HepG2 (cell line): Measurements from ENCODE around the gene INSIG1. TPM values are rescaled to one million over a fixed set of nuclear protein-coding genes. Genes with fewer than 3 reads are reported as not detected.

Experiments used
- ATAC-seq: fragments of 200-7000 bp; cut with Tn5 transposase; 3 replicates; pipeline ENCODE4 v1.9.1; 2020; ENCODE audit warnings: mild to moderate bottlenecking, moderate library complexity
- BruUV-seq: library from RNA; stranded (reverse); fragments of 400-500 nt; replicated peaks from 2 replicates; lab custom pipeline; 2021; lab: Mats Ljungman, UMichigan
- CTCF ChIA-PET: fragments of 300-600 bp; formaldehyde crosslinking; extraction: SDS; loops from one replicate; lab custom pipeline; 2021; ENCODE audit warnings: low total read pairs, inconsistent platforms, low intra/inter-chr PET ratio; lab: Yijun Ruan, JAX
- POLR2A ChIA-PET: fragments of 350-600 bp; sonication (Branson Sonifier 250); formaldehyde crosslinking; loops from one replicate; lab custom pipeline; 2020; ENCODE audit warnings: antibody characterized with exemption, inconsistent platforms; lab: Yijun Ruan, JAX
- DNase-seq: peaks from one replicate; pipeline ENCODE4 v3.0.0-alpha.2; 2015; ENCODE audit warnings: low spot score
- FAIRE-seq: peaks from 3 replicates; lab custom pipeline; 2011; peaks lifted over from hg19 to GRCh38; lab: Jason Lieb, UNC
- H2AFZ ChIP-seq: one replicate; pipeline ENCODE4 v1.6.1; 2011; ENCODE audit warnings: low read length, inconsistent platforms
- H3K27ac ChIP-seq: fragments of 300-600 bp; 3 replicates; pipeline ENCODE4 v1.8.0; 2011; ENCODE audit warnings: mixed run types, mild to moderate bottlenecking, mixed read lengths, low read length, inconsistent platforms; ENCODE audit not compliant: insufficient read depth; ENCODE audit errors: extremely low read length
- H3K27me3 ChIP-seq, 2 experiments: fragments of 200-600 bp in 1 of 2; 2 replicates in 1 of 2; 3 replicates in 1 of 2; pipeline versions ENCODE4 v1.6.0 to v1.8.0; 2011; ENCODE audit warnings: low read length in 2 of 2, mild to moderate bottlenecking in 2 of 2, moderate library complexity in 2 of 2, inconsistent platforms in 1 of 2; ENCODE audit not compliant: insufficient read depth in 2 of 2, control insufficient read depth in 1 of 2
- H3K36me3 ChIP-seq, 2 experiments: fragments of 200-600 bp in 1 of 2; replicated peaks in 1 of 2; 2 replicates in 1 of 2; 3 replicates in 1 of 2; pipeline versions ENCODE4 v1.5.1 to v1.8.0; 2011; ENCODE audit warnings: low read length in 2 of 2, inconsistent platforms in 1 of 2; ENCODE audit not compliant: insufficient read depth in 2 of 2, control insufficient read depth in 1 of 2
- H3K4me1 ChIP-seq: 2 replicates; pipeline ENCODE4 v1.5.1; 2012; ENCODE audit warnings: low read length, inconsistent platforms; ENCODE audit not compliant: insufficient read depth
- H3K4me2 ChIP-seq: 2 replicates; pipeline ENCODE4 v1.6.0; 2011; ENCODE audit warnings: low read depth, low read length, inconsistent platforms
- H3K4me3 ChIP-seq, 3 experiments: fragments of 200-600 bp in 1 of 3; sonication (generic), shearing (Covaris generic) in 1 of 3; replicated peaks in 1 of 3; 2 replicates each; pipeline ENCODE4 v1.5.1; 2011 to 2016; ENCODE audit warnings: low read length in 3 of 3, inconsistent platforms in 2 of 3, low read depth in 2 of 3, mild to moderate bottlenecking in 2 of 3, control low read depth in 1 of 3, mixed read lengths in 1 of 3; ENCODE audit not compliant: insufficient read depth in 1 of 3
- H3K79me2 ChIP-seq: one replicate; pipeline ENCODE4 v1.6.1; 2011; ENCODE audit warnings: low read length, inconsistent platforms; ENCODE audit not compliant: insufficient read depth
- H3K9ac ChIP-seq: 2 replicates; pipeline ENCODE4 v1.6.0; 2011; ENCODE audit warnings: mild to moderate bottlenecking, low read depth, low read length, inconsistent platforms; ENCODE audit not compliant: insufficient read depth
- H3K9me3 ChIP-seq: 2 replicates; pipeline ENCODE4 v1.5.1; 2012; ENCODE audit warnings: mild to moderate bottlenecking, low read length
- H4K20me1 ChIP-seq: 2 replicates; pipeline ENCODE4 v1.6.0; 2011; ENCODE audit warnings: inconsistent platforms, mild to moderate bottlenecking, low read length, moderate library complexity; ENCODE audit not compliant: insufficient read depth
- E2F1 ChIP-seq: sonication (generic); formaldehyde crosslinking; IDR thresholded peaks from 2 replicates; pipeline ENCODE4 v1.5.0; 2020; ENCODE audit warnings: missing genetic modification reagents
- SKIL ChIP-seq: sonication (generic); formaldehyde crosslinking; IDR thresholded peaks from 2 replicates; pipeline ENCODE4 v1.8.0; 2022; ENCODE audit warnings: missing genetic modification reagents, mild to moderate bottlenecking, moderate library complexity, borderline replicate concordance
- TEAD3 ChIP-seq: optimal IDR thresholded peaks from 2 replicates; pipeline ENCODE3; 2016; ENCODE audit warnings: borderline replicate concordance
- THAP9 ChIP-seq: sonication (generic); formaldehyde crosslinking; IDR thresholded peaks from 2 replicates; pipeline ENCODE4; 2020; ENCODE audit warnings: missing genetic modification reagents, mild to moderate bottlenecking, borderline replicate concordance
- ZNF253 ChIP-seq: sonication (generic); formaldehyde crosslinking; IDR thresholded peaks from 2 replicates; pipeline ENCODE4 v1.8.0; 2022; ENCODE audit warnings: mild to moderate bottlenecking, missing genetic modification reagents, borderline replicate concordance
- ZNF484 ChIP-seq: sonication (generic); formaldehyde crosslinking; IDR thresholded peaks from 2 replicates; pipeline ENCODE4 v1.5.1; 2020; ENCODE audit warnings: mild to moderate bottlenecking, low read depth, missing genetic modification reagents, borderline replicate concordance
- WGBS: methylation state at CpG from one replicate; pipeline ENCODE4 v1.1.6; 2017; ENCODE audit warnings: low lambda C conversion rate; 5-methylcytosine and 5-hydroxymethylcytosine counted together
- in situ Hi-C: cut with HindIII; loops from 2 replicates; pipeline ENCODE4 v1.10.0; 2017; ENCODE audit warnings: low pct_unique_long_range_greater_than_20kb; ENCODE audit not compliant: extremely low pct_ligation_motif_present
- intact Hi-C: fragments of 100-400 bp; cut with micrococcal nuclease; formaldehyde crosslinking; loops from one replicate; pipeline ENCODE4 v1.10.0; 2022; ENCODE audit not compliant: unreplicated experiment
- polyA plus RNA-seq, 8 experiments: library from polyadenylated mRNA; depleted of rRNA in 3 of 8; stranded (reverse) in 7 of 8; unstranded in 1 of 8; fragments of >200 nt; fragmentation: Illumina TruSeq in 4 of 8; extraction: Trizol in 4 of 8; gene quantifications; 2 replicates each; pipeline versions ENCODE4 v1.2.1 to v1.2.3, GENCODE V29; 2011 to 2016; ENCODE audit warnings: low read depth in 4 of 8, missing spikeins in 1 of 8, mixed read lengths in 1 of 8; ENCODE audit not compliant: insufficient read depth in 1 of 8
- total RNA-seq, 5 experiments: library from RNA; depleted of rRNA; stranded (reverse); fragments of >200 nt; fragmentation: Illumina TruSeq; extraction: Trizol; gene quantifications; 2 replicates each; pipeline ENCODE4 v1.2.3, GENCODE V29; 2016; ENCODE audit warnings: low read depth in 1 of 5

INSIG1 gene
- total and polyA plus RNA-seq, 2 of the 13 experiments (the other 11 are each of a cell fraction or from before 2014, with no cell fraction given), result 0.07 to 0.11 TPM

GRCh38 chr7:155309021-155309338 lies 11.3 kb downstream of the INSIG1 start:
- H3K4me3 ChIP-seq, result no peak overlapping the region
- H2AFZ ChIP-seq, result no peak overlapping the region
- no peak for FAIRE-seq
- ChIA-PET CTCF (no interaction called here), POLR2A (no interaction called here)
- H3K27ac ChIP-seq, result no peak overlapping the region
- H3K79me2 ChIP-seq, result no peaks in the 10 kb centered on the region
- H3K4me1 ChIP-seq, result no peaks in the 10 kb centered on the region
- H3K9me3 ChIP-seq, result no peaks in the 10 kb centered on the region
- 58% methylated on average over 1 of the region's 1 CpG for WGBS
- H3K4me2 ChIP-seq, result no peak overlapping the region
- intact Hi-C loops, result no loop called here
- H3K27me3 ChIP-seq, result peaks cover 2 to 28% of the 10 kb centered on the region in 2 experiments; a peak in 3 of 5 replicates
- ATAC-seq, result no peak
- TF ChIP-seq TEAD3 (CRISPR knock-in tag), result no peak
- no peak for TF ChIP-seq ZNF253 (CRISPR knock-in tag)
- TF ChIP-seq THAP9, result no peak
- TF ChIP-seq SKIL (CRISPR knock-in tag), result no peak
- TF ChIP-seq E2F1 (CRISPR knock-in tag), result no peak
- no peak for TF ChIP-seq ZNF484 (CRISPR knock-in tag)
- no peak overlapping the region for H3K9ac ChIP-seq
- H4K20me1 ChIP-seq, result no peaks in the 10 kb centered on the region
- no peaks in the 10 kb centered on the region for H3K36me3 ChIP-seq
- BruUV-seq, result no TSS peak
- DNase-seq, result no peak
- in situ Hi-C loops, result no loop called here
